Lower leg skin (tissue), 3 donors: Measurements from ENCODE around the gene TMEM117.

Source experiments
- CTCF ChIP-seq, 3 donors: fragments of 450-650 bp; IDR thresholded peaks; one replicate each; pipeline ENCODE4 v1.5.1; 2016; ENCODE audit warnings: antibody characterized with exemption in 3 of 3, mild to moderate bottlenecking in 3 of 3, moderate library complexity in 2 of 3
- POLR2A ChIP-seq, 2 donors: fragments of 450-650 bp; IDR thresholded peaks; one replicate each; pipeline ENCODE4 v1.6.1; 2016 to 2017; ENCODE audit warnings: antibody characterized with exemption in 2 of 2, mild to moderate bottlenecking in 1 of 2, moderate library complexity in 1 of 2

GRCh38 chr12:44358636-44359035, 522.8 kb downstream of the TMEM117 start:
- no peak for TF ChIP-seq POLR2A (IDR thresholded peaks at IDR 0.05)
- TF ChIP-seq CTCF (IDR thresholded peaks at IDR 0.05): no peak
